ENCODE measurements around the gene SMIM10L1. TPM values are rescaled to one million over a fixed set of nuclear protein-coding genes. Genes with fewer than 3 reads are reported as not detected.

Gene SMIM10L1
- total RNA-seq, 4 donors from 2014 or later, result 12.5 to 18.2 (median 16.6) TPM

DNA sequence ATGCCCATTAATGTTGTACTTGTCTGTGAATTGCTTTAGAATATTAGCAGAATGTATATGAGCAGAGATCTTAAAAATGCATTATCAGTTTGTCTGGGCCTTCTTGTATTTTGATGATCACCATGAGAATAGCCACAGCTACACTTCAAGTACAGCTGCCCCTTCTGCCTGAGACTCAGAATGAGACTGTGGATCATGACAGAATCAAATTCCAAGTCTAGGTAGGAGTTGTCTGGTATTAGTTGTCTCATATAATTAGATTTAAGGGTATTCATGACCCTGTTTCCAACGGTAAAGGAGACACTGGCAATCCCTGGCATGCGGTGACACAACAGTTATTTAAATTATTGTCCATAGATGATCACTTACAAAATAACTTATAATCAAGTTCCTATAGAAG, 18.3 kb upstream of the SMIM10L1 start:
- TF ChIP-seq POLR2A (IDR thresholded peaks at IDR 0.05) (no peak), POLR2AphosphoS5 (IDR thresholded peaks at IDR 0.05) (no peak), EP300 (IDR thresholded peaks at IDR 0.05) (no peak)
- TF ChIP-seq, protein P1, sequence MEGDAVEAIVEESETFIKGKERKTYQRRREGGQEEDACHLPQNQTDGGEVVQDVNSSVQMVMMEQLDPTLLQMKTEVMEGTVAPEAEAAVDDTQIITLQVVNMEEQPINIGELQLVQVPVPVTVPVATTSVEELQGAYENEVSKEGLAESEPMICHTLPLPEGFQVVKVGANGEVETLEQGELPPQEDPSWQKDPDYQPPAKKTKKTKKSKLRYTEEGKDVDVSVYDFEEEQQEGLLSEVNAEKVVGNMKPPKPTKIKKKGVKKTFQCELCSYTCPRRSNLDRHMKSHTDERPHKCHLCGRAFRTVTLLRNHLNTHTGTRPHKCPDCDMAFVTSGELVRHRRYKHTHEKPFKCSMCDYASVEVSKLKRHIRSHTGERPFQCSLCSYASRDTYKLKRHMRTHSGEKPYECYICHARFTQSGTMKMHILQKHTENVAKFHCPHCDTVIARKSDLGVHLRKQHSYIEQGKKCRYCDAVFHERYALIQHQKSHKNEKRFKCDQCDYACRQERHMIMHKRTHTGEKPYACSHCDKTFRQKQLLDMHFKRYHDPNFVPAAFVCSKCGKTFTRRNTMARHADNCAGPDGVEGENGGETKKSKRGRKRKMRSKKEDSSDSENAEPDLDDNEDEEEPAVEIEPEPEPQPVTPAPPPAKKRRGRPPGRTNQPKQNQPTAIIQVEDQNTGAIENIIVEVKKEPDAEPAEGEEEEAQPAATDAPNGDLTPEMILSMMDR (IDR thresholded peaks at IDR 0.05), result no peak
- Histone ChIP-seq H3K4me3 (no peak overlapping the region), H3K27ac (no peak overlapping the region), H3K36me3 (no peaks in the 10 kb centered on the region), H3K4me1 (no peaks in the 10 kb centered on the region), H3K9me3 (no peaks in the 10 kb centered on the region), H3K27me3 (no peaks in the 10 kb centered on the region)
- ATAC-seq, result no peak
- WGBS, 2 donors (ENCODE audit: low coverage in 1 of 2), result 86% methylated on average over 2 of the region's 2 CpGs; no CpG with 5 or more reads in 1 of the 2 donors

DNA sequence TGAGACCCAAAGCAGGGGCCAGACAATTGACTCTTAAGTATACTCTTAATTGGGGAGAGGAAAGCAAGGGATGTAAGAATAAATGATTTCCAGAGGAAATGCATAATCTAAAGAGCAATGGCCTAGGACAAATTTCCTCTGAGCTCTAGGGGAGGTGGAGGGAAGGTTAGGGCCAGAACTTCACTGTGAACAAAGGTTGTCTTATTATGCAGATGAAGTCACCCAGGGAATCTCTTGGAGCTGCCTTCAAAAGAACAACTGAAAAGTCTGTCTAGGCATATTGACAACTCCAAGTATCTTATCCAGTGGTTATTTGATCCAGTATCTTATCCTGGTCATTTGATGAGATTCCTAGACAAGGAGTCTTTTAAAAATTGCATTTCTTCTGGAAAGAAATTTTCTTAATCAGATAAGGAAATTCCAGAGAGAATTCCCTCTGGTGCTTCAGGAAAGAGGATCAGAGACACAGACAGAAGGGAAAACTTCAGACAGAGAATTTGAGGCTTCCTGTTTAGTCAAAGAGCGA, 16.5 kb upstream of the SMIM10L1 start:
- no peak for ATAC-seq

DNA sequence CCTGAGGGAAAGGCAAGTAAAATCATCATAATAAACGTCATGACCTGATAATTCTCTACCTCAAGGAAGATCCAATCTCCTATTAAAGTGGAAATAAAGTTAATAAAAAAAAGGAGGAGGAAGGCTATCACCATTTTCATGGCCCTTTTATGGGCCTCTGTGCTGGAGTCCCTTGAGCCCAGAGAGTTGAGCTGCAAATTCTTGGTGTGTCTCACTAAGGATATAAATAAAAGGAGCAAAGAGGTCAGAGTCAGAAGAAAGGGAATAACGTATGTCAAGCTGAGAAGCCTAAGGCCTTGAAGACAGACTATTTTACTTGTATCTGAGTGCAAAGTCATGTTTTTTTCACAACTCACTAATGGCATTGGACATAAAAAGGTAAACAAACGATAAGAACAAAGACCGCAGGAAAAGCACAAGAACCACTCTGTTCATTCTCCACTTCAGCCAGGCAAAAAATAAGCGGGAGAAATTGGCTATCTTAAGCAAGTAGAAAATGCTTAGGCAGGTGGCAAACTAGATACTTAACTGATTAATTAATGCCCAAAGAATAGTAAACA, 12.0 kb upstream of the SMIM10L1 start:
- H3K27me3 ChIP-seq, result no peaks in the 10 kb centered on the region
- 28 to 47% methylated on average over 4 to 5 of the region's 5 CpGs for WGBS, 2 donors (ENCODE audit: low coverage in 1 of 2)
- no peaks in the 10 kb centered on the region for H3K9me3 ChIP-seq
- no peak overlapping the region for H3K27ac ChIP-seq
- peaks cover 0 to 5% of the 10 kb centered on the region in 2 donors for H3K36me3 ChIP-seq
- no peak for ATAC-seq
- peaks cover 0 to 10% (median 0%) of the 10 kb centered on the region in 3 donors for H3K4me1 ChIP-seq
- no peak overlapping the region for H3K4me3 ChIP-seq
- TF ChIP-seq POLR2A (IDR thresholded peaks at IDR 0.05), result no peak
- no peak for TF ChIP-seq POLR2AphosphoS5 (IDR thresholded peaks at IDR 0.05)
- TF ChIP-seq, protein P1 (IDR thresholded peaks at IDR 0.05), result no peak
- TF ChIP-seq EP300 (IDR thresholded peaks at IDR 0.05), result no peak

More for the DNA sequence above, 16.5 kb upstream of the SMIM10L1 start:
- Histone ChIP-seq H3K27me3 (no peaks in the 10 kb centered on the region), H3K4me1 (peaks cover 0 to 10% (median 0%) of the 10 kb centered on the region in 3 donors), H3K27ac (no peak overlapping the region), H3K36me3 (no peaks in the 10 kb centered on the region), H3K4me3 (no peak overlapping the region), H3K9me3 (no peaks in the 10 kb centered on the region)
- no peak for TF ChIP-seq EP300 (IDR thresholded peaks at IDR 0.05)
- no peak for TF ChIP-seq POLR2AphosphoS5 (IDR thresholded peaks at IDR 0.05)
- TF ChIP-seq, protein P1 (IDR thresholded peaks at IDR 0.05), result no peak
- no peak for TF ChIP-seq POLR2A (IDR thresholded peaks at IDR 0.05)
- 96 to 100% methylated on average over 1 of the region's 1 CpG for WGBS, 2 donors (ENCODE audit: low coverage in 1 of 2)

DNA sequence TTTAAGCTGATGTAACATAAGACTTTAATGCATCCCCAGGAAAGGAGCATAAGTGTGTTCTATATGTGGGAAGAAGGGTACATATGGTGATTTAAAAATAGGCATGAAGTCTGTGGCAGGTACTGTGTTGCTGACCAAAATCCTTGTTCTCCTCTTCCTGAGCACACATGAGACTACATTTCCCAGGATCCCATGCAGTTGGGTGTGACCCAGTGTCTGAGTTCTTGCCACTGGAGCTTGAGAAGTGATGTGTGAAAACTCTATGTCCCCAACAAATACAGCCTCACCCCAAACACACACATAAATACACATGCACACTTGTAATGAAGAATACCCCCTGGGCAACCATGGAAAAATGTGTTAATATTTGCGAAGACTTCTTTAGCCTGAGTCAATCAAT, 8.5 kb upstream of the SMIM10L1 start:
- H3K4me1 ChIP-seq, result peaks cover 0 to 15% (median 0%) of the 10 kb centered on the region in 3 donors
- no peak overlapping the region for H3K4me3 ChIP-seq
- H3K27me3 ChIP-seq, result no peaks in the 10 kb centered on the region
- H3K27ac ChIP-seq, result no peak overlapping the region
- TF ChIP-seq POLR2AphosphoS5 (IDR thresholded peaks at IDR 0.05) (no peak), POLR2A (IDR thresholded peaks at IDR 0.05) (no peak), EP300 (IDR thresholded peaks at IDR 0.05) (no peak)
- TF ChIP-seq, protein P1 (IDR thresholded peaks at IDR 0.05), result no peak
- no peaks in the 10 kb centered on the region for H3K9me3 ChIP-seq
- 91% methylated on average over 1 of the region's 1 CpG; no CpG with 5 or more reads in 1 of the 2 donors for WGBS, 2 donors (ENCODE audit: low coverage in 1 of 2)
- no peak for ATAC-seq
- peaks cover 0 to 17% of the 10 kb centered on the region in 2 donors for H3K36me3 ChIP-seq

DNA sequence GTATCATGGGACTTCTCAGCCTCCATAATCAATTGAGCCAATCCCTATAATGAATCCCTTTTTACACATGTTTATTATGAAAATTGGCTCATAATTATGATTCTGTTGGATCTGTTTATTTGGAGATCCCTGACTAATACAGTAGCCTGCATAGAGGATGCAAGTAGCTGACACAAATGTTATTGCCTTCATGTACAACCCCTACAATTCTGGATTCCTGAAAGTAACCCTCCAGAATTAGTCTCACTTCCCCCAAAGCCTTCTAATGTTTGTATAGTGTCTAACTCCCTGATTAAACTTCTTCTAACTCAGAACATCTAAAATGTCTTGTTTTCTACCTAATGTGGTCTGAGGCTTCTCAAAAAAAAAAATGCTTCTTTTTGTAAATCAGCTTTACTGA, 6.6 kb upstream of the SMIM10L1 start:
- Histone ChIP-seq H3K36me3 (peaks cover 0 to 17% of the 10 kb centered on the region in 2 donors), H3K4me1 (peaks cover 0 to 20% (median 6%) of the 10 kb centered on the region in 3 donors)

More for the DNA sequence above, 6.6 kb upstream of the SMIM10L1 start:
- no peak for ATAC-seq
- Histone ChIP-seq H3K27me3 (no peaks in the 10 kb centered on the region), H3K4me3 (no peak overlapping the region), H3K9me3 (no peaks in the 10 kb centered on the region), H3K27ac (no peak overlapping the region)
- no peak for TF ChIP-seq POLR2A (IDR thresholded peaks at IDR 0.05)
- TF ChIP-seq, protein P1 (IDR thresholded peaks at IDR 0.05), result no peak
- no peak for TF ChIP-seq POLR2AphosphoS5 (IDR thresholded peaks at IDR 0.05)
